Activated T-cell treated with anti-CD3 and anti-CD28 coated beads, Interleukin-2, amount 50 U/mL, for 48 hours (primary cell): ENCODE data around the gene ZNF780B.

Source experiments
- DNase-seq, 2 experiments: peaks; one replicate each; pipeline ENCODE4 v3.0.0-alpha.2; 2020

ZNF780B gene

DNA sequence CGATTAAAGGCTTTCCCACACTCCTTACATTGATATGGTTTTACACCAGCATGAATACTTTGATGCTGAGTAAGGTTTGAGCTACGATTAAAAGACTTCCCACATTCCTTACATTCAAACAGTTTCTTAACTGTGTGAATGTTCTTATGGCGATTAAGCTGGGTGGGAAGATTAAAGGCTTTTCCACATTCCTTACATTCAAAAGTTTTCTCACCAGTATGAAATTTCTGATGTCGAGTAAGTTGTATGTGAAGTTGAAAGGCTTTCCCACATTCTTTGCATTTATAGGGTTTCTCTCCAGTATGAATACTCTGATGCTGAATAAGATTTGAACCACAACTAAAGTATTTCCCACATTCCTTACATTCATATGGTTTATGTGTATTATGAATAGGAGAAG is 20.0 kb downstream of the ZNF780B start:
- DNase-seq, result no peak

- DNase-seq, result no peak
Observed at GRCh38 chr19:40033989-40034560, 22.0 kb downstream of the ZNF780B start.

- DNase-seq, result no peak
Observed at GRCh38 chr19:40026597-40026970, 29.4 kb downstream of the ZNF780B start.

DNA sequence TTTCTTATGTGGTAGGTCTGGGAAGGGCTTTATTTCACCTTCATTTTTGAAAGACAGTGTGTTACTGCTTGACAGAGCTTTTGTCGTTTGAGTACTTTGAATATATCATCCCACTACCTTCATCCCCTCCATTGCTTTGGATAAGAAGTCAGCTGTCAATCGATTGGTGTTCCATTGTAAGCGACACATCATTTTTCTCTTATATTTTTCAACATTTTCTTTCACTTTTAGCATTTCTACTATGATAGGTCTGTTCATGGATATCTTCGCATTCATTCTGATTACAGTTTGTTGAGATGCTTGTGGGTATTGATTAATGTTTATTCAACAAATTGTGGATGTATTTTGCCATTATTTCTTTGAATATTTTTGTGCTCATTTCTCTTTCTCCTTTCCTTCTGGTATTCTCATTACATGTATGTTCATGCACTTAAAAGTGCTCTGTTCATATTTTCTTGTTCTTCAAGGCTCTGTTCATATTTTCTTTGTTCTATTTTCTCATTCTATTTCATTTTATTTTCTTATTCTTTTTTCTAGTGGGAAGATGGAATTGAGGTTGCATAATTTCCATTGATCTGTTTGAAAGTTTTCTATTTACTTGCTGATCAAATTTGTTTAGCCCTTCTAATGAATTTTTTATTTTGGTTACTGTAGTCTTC is 30.0 kb downstream of the ZNF780B start:
- no peak for DNase-seq

- DNase-seq, result no peak
Observed at GRCh38 chr19:40023969-40024368, 32.1 kb downstream of the ZNF780B start.

GRCh38 chr19:40013991-40014390 is 42.0 kb downstream of the ZNF780B start:
- no peak for DNase-seq

- no peak for DNase-seq
Observed at GRCh38 chr19:40009674-40010073, 46.4 kb downstream of the ZNF780B start.

DNA sequence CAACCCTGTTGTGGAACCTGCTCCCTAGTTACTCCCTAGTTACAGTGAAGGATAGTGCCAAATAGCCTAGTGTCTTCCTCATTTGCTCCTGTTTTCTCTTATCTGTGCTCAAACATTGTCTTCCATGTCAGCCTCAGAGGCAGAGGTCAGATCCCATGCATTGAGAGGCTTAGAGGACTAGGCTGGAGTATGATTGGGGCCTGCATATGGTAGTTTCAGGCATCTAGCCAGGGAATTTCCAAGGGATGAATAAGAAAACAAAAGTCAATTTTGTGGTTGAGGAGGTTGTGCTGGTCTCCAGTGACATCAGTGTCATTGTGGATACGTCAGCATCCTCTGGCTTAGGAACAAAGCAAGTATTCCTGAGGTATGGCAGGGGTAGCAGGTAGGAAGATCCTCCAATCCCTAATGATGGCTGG is 49.7 kb downstream of the ZNF780B start:
- no peak for DNase-seq

DNA sequence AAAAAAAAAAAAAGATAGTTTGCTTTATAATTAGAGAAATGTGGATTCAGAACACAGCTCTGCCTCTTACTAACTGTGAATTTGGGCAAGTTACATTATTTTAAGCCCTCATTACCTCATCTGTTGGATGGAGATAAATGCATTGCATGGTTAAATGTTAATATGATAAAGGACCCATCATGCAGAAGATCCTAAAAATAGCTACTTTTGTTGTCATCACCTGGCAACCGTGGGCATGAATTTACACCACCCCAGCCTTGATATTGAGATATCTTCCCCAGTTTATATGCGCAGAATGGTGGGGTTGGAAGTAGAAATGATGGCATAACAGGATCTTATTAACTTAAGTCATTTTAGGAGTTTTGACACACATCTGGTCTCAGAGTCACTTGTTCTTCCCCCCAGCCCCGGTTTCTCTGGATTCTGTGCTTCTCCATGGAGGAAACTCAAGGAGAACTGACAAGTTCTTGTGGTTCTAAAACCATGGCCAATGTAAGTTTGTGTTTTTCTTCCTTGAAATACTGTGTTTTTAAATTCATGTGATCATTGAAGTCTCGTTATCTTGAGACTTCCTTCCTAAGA is 50.2 kb downstream of the ZNF780B start:
- no peak for DNase-seq

GRCh38 chr19:39998501-39998900 is 57.5 kb downstream of the ZNF780B start:
- DNase-seq, result no peak

- peak in 1 of 2 experiments; percentile 45 for DNase-seq
Observed at GRCh38 chr19:39997638-39998216, 58.3 kb downstream of the ZNF780B start.

DNA sequence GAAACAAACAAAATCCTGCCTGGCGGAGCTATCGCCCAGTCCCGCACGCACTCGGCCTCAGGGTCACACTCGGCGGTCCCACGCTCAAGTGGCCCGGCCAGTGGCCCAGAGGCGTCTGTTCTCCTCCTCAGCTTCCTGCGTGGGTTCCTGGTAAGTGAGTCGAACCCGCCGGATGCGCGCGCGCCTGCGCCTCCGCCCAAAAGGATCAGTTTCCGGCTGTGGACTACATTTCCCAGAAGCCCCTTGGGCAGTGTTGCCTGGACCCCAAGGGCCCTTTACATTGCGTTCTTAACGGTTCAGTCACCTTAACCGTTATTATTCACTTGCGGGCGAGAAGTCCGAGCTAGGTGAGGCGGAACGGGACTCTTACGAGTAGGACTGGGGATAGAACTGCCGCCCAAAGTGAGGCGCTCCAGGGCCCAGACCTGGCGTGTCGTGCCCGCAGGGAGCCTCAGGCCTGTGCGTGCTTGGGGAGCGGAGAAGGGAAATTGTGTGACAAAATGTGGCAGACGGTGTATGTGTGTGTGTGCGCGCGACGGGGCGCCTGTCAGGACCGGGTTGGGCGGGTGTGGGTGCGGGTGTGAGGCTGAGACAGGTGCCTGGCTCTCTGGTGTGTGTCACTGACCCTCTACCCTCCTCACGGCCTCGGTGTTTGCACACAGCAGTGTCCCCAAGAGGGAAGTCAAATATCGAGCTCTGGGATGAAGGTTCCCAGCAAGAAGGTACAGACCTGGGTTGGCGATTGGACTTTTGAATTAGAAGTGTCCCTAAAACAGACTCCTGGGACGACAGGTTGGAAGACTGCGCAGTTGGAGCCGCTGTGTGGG is 59.0 kb downstream of the ZNF780B start, which contains the start of gene ZNF546:
ZNF546 (plus strand) TSS at position 250 of the 827 bp plus-strand sequence. CDS start 1,267 bp downstream, outside the sequence.
- peak; percentile 93 to 95 for DNase-seq

GRCh38 chr19:39996218-39996810 is 59.7 kb downstream of the ZNF780B start:
- no peak for DNase-seq

DNA sequence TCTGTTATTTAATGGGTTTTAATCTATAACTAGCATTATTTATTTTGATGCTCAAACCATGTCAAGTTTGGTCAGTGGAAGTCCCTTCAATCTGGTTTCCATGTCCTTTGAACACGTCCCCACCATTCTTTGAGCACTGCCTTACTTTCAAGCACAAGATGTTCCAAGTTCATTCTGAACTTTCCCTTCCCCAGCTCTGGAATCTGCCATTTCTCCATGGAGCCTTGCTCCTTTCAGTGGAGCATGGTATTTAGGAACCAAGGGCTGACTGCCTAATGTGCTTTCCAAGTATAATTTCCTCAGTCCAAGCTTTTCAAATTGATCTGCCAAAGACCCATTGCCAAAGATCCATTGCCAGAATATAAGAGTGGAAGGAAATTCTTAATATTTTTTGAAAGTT is 60.2 kb downstream of the ZNF780B start:
- no peak for DNase-seq

- no peak for DNase-seq
Observed at GRCh38 chr19:39994361-39994760, 61.7 kb downstream of the ZNF780B start.

GRCh38 chr19:39993605-39994004 is 62.4 kb downstream of the ZNF780B start:
- no peak for DNase-seq

- no peak for DNase-seq
Observed at GRCh38 chr19:39987596-39987995, 68.4 kb downstream of the ZNF780B start.

- DNase-seq, result no peak
Observed at GRCh38 chr19:39987167-39987566, 68.9 kb downstream of the ZNF780B start.

- DNase-seq, result no peak
Observed at GRCh38 chr19:39986643-39987042, 69.4 kb downstream of the ZNF780B start.

GRCh38 chr19:39983695-39984300 is 72.2 kb downstream of the ZNF780B start:
- DNase-seq, result no peak

DNA sequence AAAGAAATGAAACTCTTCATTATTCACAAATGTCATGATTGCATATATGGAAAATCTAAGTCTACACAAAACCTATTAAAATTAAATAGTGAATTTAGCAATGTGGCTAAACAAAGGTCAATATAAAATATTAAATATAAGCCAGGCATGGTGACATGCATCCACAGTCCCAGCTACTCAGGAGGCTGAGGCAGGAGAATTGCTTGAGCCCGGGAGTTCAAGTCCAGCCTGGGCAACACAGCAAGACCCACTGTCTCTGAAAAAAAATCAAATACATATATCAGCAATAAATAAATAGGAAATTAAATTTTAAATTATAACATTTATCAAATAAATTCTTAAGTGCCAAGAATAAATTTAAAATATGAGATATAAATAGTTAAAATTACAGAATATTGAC is 73.1 kb downstream of the ZNF780B start:
- DNase-seq, result no peak
